HEK293T (cell line): ENCODE results near the gene MMADHC.
"Not testable (repeated sequence)": the region's sequence is repeated elsewhere in the genome, so short reads cannot be mapped to it uniquely, and the experiment has no call there.

ENCODE experiments used
- ARNT ChIP-seq: fragments of 450-650 bp; IDR thresholded peaks from 2 replicates; pipeline ENCODE4 v1.6.1; 2017; ENCODE audit warnings: mild to moderate bottlenecking
- BHLHE40 ChIP-seq: fragments of 450-650 bp; IDR thresholded peaks from 2 replicates; pipeline ENCODE4 v1.6.1; 2016; ENCODE audit warnings: mild to moderate bottlenecking, moderate library complexity, borderline replicate concordance
- CTBP1 ChIP-seq: fragments of 450-650 bp; IDR thresholded peaks from 2 replicates; pipeline ENCODE4 v1.6.1; 2016; ENCODE audit warnings: borderline replicate concordance
- ELF4 ChIP-seq: fragments of 450-650 bp; IDR thresholded peaks from 2 replicates; pipeline ENCODE4 v1.6.1; 2017; ENCODE audit warnings: antibody characterized with exemption
- FOXA1 ChIP-seq: fragments of 450-650 bp; IDR thresholded peaks from 2 replicates; pipeline ENCODE4 v1.6.1; 2016; ENCODE audit warnings: mild to moderate bottlenecking
- FOXM1 ChIP-seq: fragments of 450-650 bp; IDR thresholded peaks from 2 replicates; pipeline ENCODE4 v1.6.1; 2017; ENCODE audit warnings: mild to moderate bottlenecking, borderline replicate concordance
- L3MBTL2 ChIP-seq: fragments of 450-650 bp; conservative IDR thresholded peaks from 2 replicates; pipeline ENCODE4 v1.6.1; 2016; ENCODE audit warnings: mild to moderate bottlenecking
- NFRKB ChIP-seq: fragments of 450-650 bp; IDR thresholded peaks from 2 replicates; pipeline ENCODE4 v1.6.1; 2016; ENCODE audit warnings: mild to moderate bottlenecking, moderate library complexity
- SP1 ChIP-seq: fragments of 450-650 bp; IDR thresholded peaks from 2 replicates; pipeline ENCODE4 v1.6.1; 2017
- SUZ12 ChIP-seq: fragments of 450-650 bp; IDR thresholded peaks from 2 replicates; pipeline ENCODE4 v1.6.1; 2016; ENCODE audit warnings: mild to moderate bottlenecking
- TARDBP ChIP-seq: fragments of 450-650 bp; IDR thresholded peaks from 2 replicates; pipeline ENCODE4 v1.6.1; 2016
- ZNF384 ChIP-seq: fragments of 450-650 bp; IDR thresholded peaks from 2 replicates; pipeline ENCODE4 v1.6.1; 2016

- not testable (repeated sequence) for TF ChIP-seq FOXM1, BHLHE40, ARNT, ZNF384, SP1, ELF4, FOXA1, CTBP1, SUZ12, TARDBP, L3MBTL2, NFRKB
These were observed 21.9 kb downstream of the MMADHC start for GRCh38 chr2:149565625-149566024.
